Endothelial cell of umbilical vein (primary cell): ENCODE data around the gene APOB. TPM values are rescaled to one million over a fixed set of nuclear protein-coding genes. Genes with fewer than 3 reads are reported as not detected.

Experiments
- BruUV-seq: library from RNA; stranded (reverse); fragments of 400-500 nt; replicated peaks from 2 replicates; lab custom pipeline; 2021; lab: Mats Ljungman, UMichigan
- CTCF ChIA-PET: fragments of 300-600, 350-600 bp; sonication (Branson Sonifier 250); formaldehyde crosslinking; loops from one replicate; lab custom pipeline; 2021; ENCODE audit warnings: antibody characterized with exemption, inconsistent platforms; lab: Charles Lee
- POLR2A ChIA-PET: fragments of 300-600, 350-600 bp; sonication (Branson Sonifier 250); formaldehyde crosslinking; loops from one replicate; lab custom pipeline; 2021; ENCODE audit warnings: antibody characterized with exemption, inconsistent platforms; lab: Charles Lee
- DNase-seq: peaks from one replicate; pipeline ENCODE4 v3.0.0-alpha.2; 2011; ENCODE audit warnings: low read depth, low spot score
- FAIRE-seq: peaks from 2 replicates; lab custom pipeline; 2011; peaks lifted over from hg19 to GRCh38; lab: Jason Lieb, UNC
- H2AFZ ChIP-seq: 2 replicates; pipeline ENCODE4 v1.6.0; 2012; ENCODE audit warnings: low read depth, low read length, control low read depth, inconsistent platforms
- H3K27ac ChIP-seq: 2 replicates; pipeline ENCODE4 v1.5.1; 2011; ENCODE audit warnings: low read depth, mild to moderate bottlenecking, control low read depth, low read length, moderate library complexity; ENCODE audit not compliant: insufficient read depth
- H3K27me3 ChIP-seq, 2 experiments: 2 replicates each; pipeline versions ENCODE4 v1.6.0 to v1.6.1; 2011; ENCODE audit warnings: low read length in 2 of 2, mixed read lengths in 1 of 2; ENCODE audit not compliant: control insufficient read depth in 2 of 2, insufficient read depth in 2 of 2
- H3K36me3 ChIP-seq, 2 experiments: 2 replicates in 1 of 2; 3 replicates in 1 of 2; pipeline ENCODE4 v1.5.1; 2011; ENCODE audit warnings: low read length in 2 of 2, mild to moderate bottlenecking in 1 of 2, moderate library complexity in 1 of 2; ENCODE audit not compliant: control insufficient read depth in 2 of 2, insufficient read depth in 2 of 2; ENCODE audit errors: extremely low read depth in 1 of 2
- H3K4me1 ChIP-seq: 3 replicates; pipeline ENCODE4 v1.5.1; 2011; ENCODE audit warnings: mild to moderate bottlenecking, low read length; ENCODE audit not compliant: control insufficient read depth, insufficient read depth; ENCODE audit errors: extremely low read depth
- H3K4me2 ChIP-seq: 2 replicates; pipeline ENCODE4 v1.6.1; 2011; ENCODE audit warnings: low read length, control low read depth, mixed read lengths; ENCODE audit not compliant: insufficient read depth
- H3K4me3 ChIP-seq, 3 experiments: fragments of 200-600 bp in 1 of 3; sonication (generic), shearing (Covaris generic) in 1 of 3; replicated peaks in 1 of 3; 2 replicates each; pipeline ENCODE4 v1.5.1; 2011 to 2016; ENCODE audit warnings: control low read depth in 3 of 3, low read length in 3 of 3, mild to moderate bottlenecking in 2 of 3, inconsistent platforms in 1 of 3, low read depth in 1 of 3, moderate library complexity in 1 of 3; ENCODE audit not compliant: insufficient read depth in 1 of 3
- H3K79me2 ChIP-seq: 2 replicates; pipeline ENCODE4 v1.6.0; 2012; ENCODE audit warnings: low read length, inconsistent platforms; ENCODE audit not compliant: control insufficient read depth, insufficient read depth
- H3K9ac ChIP-seq: replicated peaks from 2 replicates; pipeline ENCODE3; 2011; ENCODE audit warnings: low read length, control low read depth; ENCODE audit not compliant: insufficient read depth; ENCODE audit errors: extremely low read depth
- H3K9me1 ChIP-seq: replicated peaks from 3 replicates; pipeline ENCODE4 v1.6.0; 2011; ENCODE audit warnings: mild to moderate bottlenecking, low read length; ENCODE audit not compliant: control insufficient read depth, insufficient read depth; ENCODE audit errors: extremely low read depth
- H3K9me3 ChIP-seq: replicated peaks from 2 replicates; pipeline ENCODE4 v1.5.1; 2012; ENCODE audit warnings: low read length, inconsistent platforms; ENCODE audit not compliant: control insufficient read depth, insufficient read depth
- H4K20me1 ChIP-seq: replicated peaks from 2 replicates; pipeline ENCODE3; 2011; ENCODE audit warnings: mild to moderate bottlenecking, low read length; ENCODE audit not compliant: control insufficient read depth, insufficient read depth; ENCODE audit errors: extremely low read depth
- CTCF ChIP-seq, 2 donors: IDR thresholded peaks; 1 replicate in 1 of 2; 2 replicates in 1 of 2; pipeline ENCODE4 v1.5.1; 2011; ENCODE audit warnings: low read length in 2 of 2, mild to moderate bottlenecking in 2 of 2, moderate library complexity in 2 of 2, control low read depth in 1 of 2, inconsistent platforms in 1 of 2, low read depth in 1 of 2; ENCODE audit not compliant: insufficient read depth in 1 of 2; ENCODE audit errors: extremely low read depth in 1 of 2
- EZH2 ChIP-seq: IDR thresholded peaks from 2 replicates; pipeline ENCODE4 v1.6.1; 2012; ENCODE audit warnings: borderline replicate concordance, low read depth, mild to moderate bottlenecking, moderate library complexity, low read length, inconsistent platforms; ENCODE audit not compliant: severe bottlenecking
- FOS ChIP-seq: IDR thresholded peaks from 2 replicates; pipeline ENCODE4 v1.6.1; 2011; ENCODE audit warnings: mild to moderate bottlenecking, low read length, moderate library complexity, borderline replicate concordance; ENCODE audit not compliant: insufficient read depth
- GATA2 ChIP-seq: IDR thresholded peaks from 2 replicates; pipeline ENCODE4 v1.7.0; 2011; ENCODE audit warnings: low read depth, mild to moderate bottlenecking, moderate library complexity, mixed read lengths, low read length; ENCODE audit not compliant: insufficient read length, insufficient read depth
- JUN ChIP-seq: IDR thresholded peaks from 2 replicates; pipeline ENCODE4 v1.6.1; 2011; ENCODE audit warnings: borderline replicate concordance, low read depth; ENCODE audit not compliant: insufficient read length, insufficient read depth
- MAX ChIP-seq: IDR thresholded peaks from 2 replicates; pipeline ENCODE4 v1.6.1; 2011; ENCODE audit not compliant: insufficient read depth, insufficient read length
- MYC ChIP-seq: IDR thresholded peaks from one replicate; pipeline ENCODE4 v1.6.1; 2011; ENCODE audit warnings: mild to moderate bottlenecking, low read depth, low read length
- POLR2A ChIP-seq: IDR thresholded peaks from 2 replicates; pipeline ENCODE4 v1.6.1; 2012; ENCODE audit warnings: low read depth, mild to moderate bottlenecking, control low read depth, low read length
- POLR2AphosphoS5 ChIP-seq: IDR thresholded peaks from 2 replicates; pipeline ENCODE4 v1.6.1; 2012; ENCODE audit warnings: low read depth, mild to moderate bottlenecking, control low read depth, low read length, moderate library complexity; ENCODE audit not compliant: insufficient read depth
- dilution Hi-C: fragments of 300-500 bp; cut with MboI; formaldehyde crosslinking; loops from one replicate; pipeline ENCODE4 v1.15.0; 2019; ENCODE audit warnings: low sequenced_read_pairs; ENCODE audit not compliant: extremely low pct_ligation_motif_present
- intact Hi-C: fragments of 100-400 bp; cut with micrococcal nuclease; formaldehyde crosslinking; loops from one replicate; pipeline ENCODE4 v1.10.0; 2022
- polyA plus RNA-seq, 4 experiments: library from polyadenylated mRNA; depleted of rRNA in 3 of 4; stranded (reverse) in 3 of 4; unstranded in 1 of 4; fragments of >200 nt; gene quantifications; 2 replicates each; pipeline versions ENCODE4 v1.2.1 to v1.2.3, GENCODE V29; 2011 to 2012; ENCODE audit warnings: missing spikeins in 1 of 4
- total RNA-seq: library from RNA; stranded (reverse); gene quantifications from 2 replicates; pipeline ENCODE4 v1.2.3, GENCODE V29; 2021

The APOB gene
- total and polyA plus RNA-seq, 2 donors (not counting 3 experiments of a cell fraction or from before 2014, with no cell fraction given) = 0.07 to 0.09 TPM

GRCh38 chr2:21002814-21003192 lies 41.1 kb downstream of the APOB start:
- Histone ChIP-seq H3K4me1 (no peaks in the 10 kb centered on the region), H3K9ac (no peak overlapping the region), H3K27me3 (no peaks in the 10 kb centered on the region), H4K20me1 (no peaks in the 10 kb centered on the region), H3K9me3 (no peaks in the 10 kb centered on the region), H2AFZ (no peak overlapping the region), H3K4me3 (no peak overlapping the region), H3K9me1 (no peaks in the 10 kb centered on the region), H3K4me2 (no peak overlapping the region), H3K36me3 (no peaks in the 10 kb centered on the region), H3K27ac (no peak overlapping the region), H3K79me2 (no peaks in the 10 kb centered on the region)
- TF ChIP-seq MYC = no peak
- TF ChIP-seq POLR2A = no peak
- no peak for TF ChIP-seq EZH2
- TF ChIP-seq GATA2 = no peak
- dilution Hi-C loops (no loop called here), intact Hi-C loops (no loop called here)
- DNase-seq = no peak
- CTCF ChIA-PET = no interaction called here
- POLR2A ChIA-PET = no interaction called here
- BruUV-seq = no TSS peak
- no peak for FAIRE-seq

GRCh38 chr2:21001988-21002813 lies 41.7 kb downstream of the APOB start:
- dilution Hi-C loops (no loop called here), intact Hi-C loops (no loop called here)
- BruUV-seq = no TSS peak
- Histone ChIP-seq H3K4me3 (no peak overlapping the region), H3K4me1 (no peaks in the 10 kb centered on the region), H3K9me1 (no peaks in the 10 kb centered on the region), H3K27me3 (no peaks in the 10 kb centered on the region), H3K9ac (no peak overlapping the region), H3K4me2 (no peak overlapping the region), H3K9me3 (no peaks in the 10 kb centered on the region), H4K20me1 (no peaks in the 10 kb centered on the region), H3K36me3 (no peaks in the 10 kb centered on the region), H3K79me2 (no peaks in the 10 kb centered on the region), H3K27ac (no peak overlapping the region), H2AFZ (no peak overlapping the region)
- POLR2A ChIA-PET = no interaction called here
- CTCF ChIA-PET = no interaction called here
- FAIRE-seq (no peak), DNase-seq (no peak)
- no peak for TF ChIP-seq POLR2A
- TF ChIP-seq GATA2 = no peak
- no peak for TF ChIP-seq FOS
- no peak for TF ChIP-seq EZH2
- TF ChIP-seq CTCF (IDR thresholded peaks at IDR 0.05; ENCODE audit: extremely low read depth in 1 of 2, insufficient read depth in 1 of 2, low read depth in 1 of 2, low read length in 2 of 2) = no peak
- no peak for TF ChIP-seq MAX
- no peak for TF ChIP-seq MYC
- TF ChIP-seq POLR2AphosphoS5 = no peak
- no peak for TF ChIP-seq JUN
